Thyroid gland (tissue), 4 donors: ENCODE results near the gene PTPRT. TPM values are rescaled to one million over a fixed set of nuclear protein-coding genes. Genes with fewer than 3 reads are reported as not detected.

Source experiments
- DNase-seq, 2 donors: peaks; one replicate each; pipeline ENCODE4 v3.0.0-alpha.2; 2019
- H3K27ac ChIP-seq, 3 donors: fragments of 200-600 bp; sonication (generic); 1 replicate in 2 of 3; 2 replicates in 1 of 3; pipeline ENCODE4 v1.5.1; 2016 to 2019; ENCODE audit warnings: mild to moderate bottlenecking in 1 of 3, moderate library complexity in 1 of 3
- H3K27me3 ChIP-seq: fragments of 200-600 bp; sonication (generic); one replicate; pipeline ENCODE4 v1.5.1; 2019
- H3K36me3 ChIP-seq, 2 donors: fragments of 200-600 bp; sonication (generic); one replicate each; pipeline ENCODE4 v1.5.1; 2016 to 2019
- H3K4me1 ChIP-seq, 2 donors: fragments of 200-600 bp; sonication (generic); one replicate each; pipeline ENCODE4 v1.5.1; 2017 to 2019
- H3K4me3 ChIP-seq, 3 donors: fragments of 200-600 bp; sonication (generic); replicated peaks in 1 of 3; 1 replicate in 2 of 3; 2 replicates in 1 of 3; pipeline ENCODE4 v1.5.1; 2016; ENCODE audit warnings: mild to moderate bottlenecking in 1 of 3
- H3K9me3 ChIP-seq: fragments of 200-600 bp; sonication (generic); one replicate; pipeline ENCODE4 v1.5.1; 2017
- POLR2A ChIP-seq, 2 donors: fragments of 450-650 bp; IDR thresholded peaks; one replicate each; pipeline ENCODE4 v1.6.1; 2017; ENCODE audit warnings: antibody characterized with exemption in 2 of 2, mild to moderate bottlenecking in 2 of 2, moderate library complexity in 1 of 2
- WGBS, 2 donors: methylation state at CpG; one replicate each; pipeline ENCODE4 v1.1.5; 2017; 5-methylcytosine and 5-hydroxymethylcytosine counted together
- intact Hi-C: fragments of 100-400 bp; cut with DNase I; formaldehyde crosslinking; loops from one replicate; pipeline ENCODE4 v1.15.1; 2023
- total RNA-seq, 4 donors: library from RNA; depleted of rRNA; stranded (reverse); fragments of >200 nt; gene quantifications; one replicate each; pipeline ENCODE4 v1.2.3, GENCODE V29; 2016
- TF ChIP-seq, protein P1 (sequence below), 6 experiments: fragments of 200-600 bp in 3 of 6; fragments of 450-650 bp in 3 of 6; sonication (generic) in 3 of 6; IDR thresholded peaks; one replicate each; pipeline ENCODE4 v1.5.1; 2016 to 2019; ENCODE audit warnings: antibody characterized with exemption in 6 of 6, mild to moderate bottlenecking in 2 of 6, inconsistent platforms in 1 of 6, moderate library complexity in 1 of 6

Gene PTPRT
- total RNA-seq, 4 donors from 2014 or later = 0.11 to 0.15 TPM; not detected in 2

GRCh38 chr20:42376131-42376530 is 813.6 kb downstream of the PTPRT start:
- Histone ChIP-seq H3K4me3 (no peak overlapping the region), H3K9me3 (no peaks in the 10 kb centered on the region), H3K27ac (no peak overlapping the region), H3K4me1 (no peaks in the 10 kb centered on the region), H3K36me3 (no peaks in the 10 kb centered on the region), H3K27me3 (no peaks in the 10 kb centered on the region)
- intact Hi-C loops = no loop called here
- 78 to 79% methylated on average over 6 of the region's 6 CpGs for WGBS, 2 donors
- TF ChIP-seq, protein P1, sequence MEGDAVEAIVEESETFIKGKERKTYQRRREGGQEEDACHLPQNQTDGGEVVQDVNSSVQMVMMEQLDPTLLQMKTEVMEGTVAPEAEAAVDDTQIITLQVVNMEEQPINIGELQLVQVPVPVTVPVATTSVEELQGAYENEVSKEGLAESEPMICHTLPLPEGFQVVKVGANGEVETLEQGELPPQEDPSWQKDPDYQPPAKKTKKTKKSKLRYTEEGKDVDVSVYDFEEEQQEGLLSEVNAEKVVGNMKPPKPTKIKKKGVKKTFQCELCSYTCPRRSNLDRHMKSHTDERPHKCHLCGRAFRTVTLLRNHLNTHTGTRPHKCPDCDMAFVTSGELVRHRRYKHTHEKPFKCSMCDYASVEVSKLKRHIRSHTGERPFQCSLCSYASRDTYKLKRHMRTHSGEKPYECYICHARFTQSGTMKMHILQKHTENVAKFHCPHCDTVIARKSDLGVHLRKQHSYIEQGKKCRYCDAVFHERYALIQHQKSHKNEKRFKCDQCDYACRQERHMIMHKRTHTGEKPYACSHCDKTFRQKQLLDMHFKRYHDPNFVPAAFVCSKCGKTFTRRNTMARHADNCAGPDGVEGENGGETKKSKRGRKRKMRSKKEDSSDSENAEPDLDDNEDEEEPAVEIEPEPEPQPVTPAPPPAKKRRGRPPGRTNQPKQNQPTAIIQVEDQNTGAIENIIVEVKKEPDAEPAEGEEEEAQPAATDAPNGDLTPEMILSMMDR (IDR thresholded peaks at IDR 0.05) = no peak
- no peak for TF ChIP-seq POLR2A (IDR thresholded peaks at IDR 0.05)
- DNase-seq = no peak

- Histone ChIP-seq H3K27ac (no peak overlapping the region), H3K36me3 (no peaks in the 10 kb centered on the region), H3K4me1 (no peaks in the 10 kb centered on the region), H3K9me3 (no peaks in the 10 kb centered on the region), H3K4me3 (no peak overlapping the region), H3K27me3 (no peaks in the 10 kb centered on the region)
- no peak for TF ChIP-seq POLR2A (IDR thresholded peaks at IDR 0.05)
- TF ChIP-seq, protein P1 (IDR thresholded peaks at IDR 0.05) = no peak
- intact Hi-C loops = no loop called here
- no peak for DNase-seq
- 62 to 83% methylated on average over 2 of the region's 2 CpGs for WGBS, 2 donors
Observed at GRCh38 chr20:42373049-42373448, 816.7 kb downstream of the PTPRT start.

DNA sequence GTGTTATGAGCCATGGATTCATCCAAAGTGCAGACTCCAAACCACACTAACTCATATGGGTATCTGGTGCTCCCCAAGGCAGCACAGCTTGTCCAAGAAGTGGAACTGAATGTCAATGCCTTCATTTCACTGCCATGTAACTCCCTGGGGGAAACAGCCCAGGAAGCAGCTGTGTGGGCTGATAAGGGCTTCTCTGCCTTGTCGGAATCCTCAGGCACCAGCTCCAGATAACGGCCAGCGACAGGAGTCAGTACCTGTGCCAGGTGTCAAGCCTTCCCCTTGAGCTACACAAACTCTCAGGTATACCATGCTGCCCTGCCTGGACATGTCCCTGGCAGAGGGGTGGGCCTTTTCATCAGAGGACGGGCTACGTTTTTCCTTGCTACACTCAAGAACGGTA is 819.6 kb downstream of the PTPRT start:
- H3K4me1 ChIP-seq = no peaks in the 10 kb centered on the region
- intact Hi-C loops = no loop called here
- 57 to 59% methylated on average over 3 to 6 of the region's 6 CpGs for WGBS, 2 donors
- H3K4me3 ChIP-seq = no peak overlapping the region
- H3K36me3 ChIP-seq = no peaks in the 10 kb centered on the region
- TF ChIP-seq POLR2A (IDR thresholded peaks at IDR 0.05) = no peak
- TF ChIP-seq, protein P1 (IDR thresholded peaks at IDR 0.05) = no peak
- no peak for DNase-seq
- H3K27me3 ChIP-seq = no peaks in the 10 kb centered on the region
- no peaks in the 10 kb centered on the region for H3K9me3 ChIP-seq
- H3K27ac ChIP-seq = no peak overlapping the region

DNA sequence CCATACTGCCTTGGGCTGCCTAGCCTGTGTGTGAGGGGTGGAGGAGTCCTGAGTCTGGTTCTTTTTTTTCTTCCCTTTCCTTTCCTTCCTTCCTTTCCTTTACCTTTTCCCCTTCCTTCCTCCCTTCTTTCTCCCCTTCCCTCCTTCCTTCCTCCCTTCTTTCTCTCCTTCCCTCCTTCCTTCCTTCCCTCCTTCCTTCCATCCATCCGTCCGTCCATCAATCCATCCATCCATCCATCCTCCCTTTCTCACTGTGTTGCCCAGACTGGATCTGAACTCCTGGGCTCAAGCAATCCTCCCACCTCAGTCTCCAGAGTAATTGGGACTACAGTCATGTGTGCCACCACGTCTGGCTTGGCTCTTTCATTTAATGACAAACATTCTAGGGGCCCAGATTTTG is 820.8 kb downstream of the PTPRT start:
- Histone ChIP-seq H3K36me3 (no peaks in the 10 kb centered on the region), H3K4me1 (no peaks in the 10 kb centered on the region), H3K27ac (no peak overlapping the region), H3K4me3 (no peak overlapping the region), H3K9me3 (no peaks in the 10 kb centered on the region), H3K27me3 (no peaks in the 10 kb centered on the region)
- intact Hi-C loops = no loop called here
- no peak for TF ChIP-seq POLR2A (IDR thresholded peaks at IDR 0.05)
- TF ChIP-seq, protein P1 (IDR thresholded peaks at IDR 0.05) = no peak
- DNase-seq = no peak
- 80 to 81% methylated on average over 3 of the region's 3 CpGs for WGBS, 2 donors

GRCh38 chr20:42366626-42367025 is 823.1 kb downstream of the PTPRT start:
- no peak for DNase-seq
- Histone ChIP-seq H3K27ac (no peak overlapping the region), H3K4me1 (no peaks in the 10 kb centered on the region), H3K27me3 (no peaks in the 10 kb centered on the region), H3K4me3 (no peak overlapping the region), H3K36me3 (no peaks in the 10 kb centered on the region), H3K9me3 (no peaks in the 10 kb centered on the region)
- WGBS, 2 donors = 29 to 46% methylated on average over 6 of the region's 6 CpGs
- intact Hi-C loops = no loop called here
- TF ChIP-seq, protein P1 (IDR thresholded peaks at IDR 0.05) = no peak
- no peak for TF ChIP-seq POLR2A (IDR thresholded peaks at IDR 0.05)
